ENCODE results near the gene DDC.

DDC gene

GRCh38 chr7:50455658-50456057 lies 109.5 kb downstream of the DDC start:
- H3K27ac ChIP-seq = no peak overlapping the region
- POLR2A ChIA-PET (ENCODE audit: low non-redundant PET) = no interaction called here
- TF ChIP-seq, protein P1, sequence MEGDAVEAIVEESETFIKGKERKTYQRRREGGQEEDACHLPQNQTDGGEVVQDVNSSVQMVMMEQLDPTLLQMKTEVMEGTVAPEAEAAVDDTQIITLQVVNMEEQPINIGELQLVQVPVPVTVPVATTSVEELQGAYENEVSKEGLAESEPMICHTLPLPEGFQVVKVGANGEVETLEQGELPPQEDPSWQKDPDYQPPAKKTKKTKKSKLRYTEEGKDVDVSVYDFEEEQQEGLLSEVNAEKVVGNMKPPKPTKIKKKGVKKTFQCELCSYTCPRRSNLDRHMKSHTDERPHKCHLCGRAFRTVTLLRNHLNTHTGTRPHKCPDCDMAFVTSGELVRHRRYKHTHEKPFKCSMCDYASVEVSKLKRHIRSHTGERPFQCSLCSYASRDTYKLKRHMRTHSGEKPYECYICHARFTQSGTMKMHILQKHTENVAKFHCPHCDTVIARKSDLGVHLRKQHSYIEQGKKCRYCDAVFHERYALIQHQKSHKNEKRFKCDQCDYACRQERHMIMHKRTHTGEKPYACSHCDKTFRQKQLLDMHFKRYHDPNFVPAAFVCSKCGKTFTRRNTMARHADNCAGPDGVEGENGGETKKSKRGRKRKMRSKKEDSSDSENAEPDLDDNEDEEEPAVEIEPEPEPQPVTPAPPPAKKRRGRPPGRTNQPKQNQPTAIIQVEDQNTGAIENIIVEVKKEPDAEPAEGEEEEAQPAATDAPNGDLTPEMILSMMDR (conservative IDR thresholded peaks at IDR 0.05; ENCODE audit: low read depth) = no peak
- DNase-seq (ENCODE audit: low spot score) = no peak
- CTCF ChIA-PET = interaction anchor here (0.5 to 1.0 kb wide), 3 partner anchors 251 to 915 kb away, joined by 3 to 5 read pairs (median 4); no protein-coding TSS in a partner anchor

DNA sequence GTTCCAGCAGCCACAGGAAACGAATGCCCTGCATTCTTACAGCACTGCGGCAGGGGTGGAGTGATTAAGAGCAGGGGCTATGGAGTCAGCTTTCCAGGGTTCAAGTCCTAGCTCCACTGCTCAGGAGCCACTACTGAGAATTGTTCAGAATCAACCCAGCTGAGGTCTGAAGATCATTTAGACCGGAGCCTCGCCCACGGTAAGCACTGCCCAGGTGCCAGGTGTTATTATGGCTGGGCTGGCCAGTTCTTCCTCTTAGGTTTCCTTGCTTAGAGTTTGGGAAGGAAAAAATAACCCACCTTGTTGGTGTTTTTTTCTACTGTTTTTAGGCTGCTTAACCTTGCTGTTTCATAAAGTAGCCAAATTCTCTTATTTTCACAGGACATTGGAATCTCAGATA lies 110.2 kb downstream of the DDC start:
- POLR2A ChIA-PET (ENCODE audit: low non-redundant PET) = no interaction called here
- CTCF ChIA-PET = interaction anchor here (1.0 kb wide), 1 partner anchor 363 kb away, joined by 4 read pairs; no protein-coding TSS in a partner anchor

DNA sequence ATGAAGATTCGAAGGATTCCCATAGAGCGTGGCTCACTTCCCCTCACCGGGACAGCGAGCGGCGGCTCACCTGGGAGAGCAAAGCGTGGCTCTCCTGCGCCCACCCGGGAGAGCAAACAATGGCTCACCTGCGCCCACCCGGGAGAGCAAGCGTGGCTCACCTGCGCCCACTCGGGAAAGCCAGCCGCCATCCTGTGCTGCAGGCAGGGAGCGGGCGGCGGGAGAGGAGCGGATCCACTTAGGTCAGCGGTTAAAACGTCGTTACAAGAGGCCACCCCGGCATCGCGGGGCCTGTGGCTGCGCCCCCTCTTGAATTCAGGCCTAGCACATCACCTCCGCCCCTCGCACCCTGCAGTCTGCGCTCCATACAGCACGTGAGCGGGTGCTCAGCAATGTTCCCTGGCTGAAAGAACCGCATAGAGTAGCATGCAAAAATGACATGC lies 114.6 kb downstream of the DDC start:
- CTCF ChIA-PET = no interaction called here

More for the DNA sequence above, 110.2 kb downstream of the DDC start:
- DNase-seq (ENCODE audit: low spot score) = no peak
- H3K27ac ChIP-seq = no peak overlapping the region
- TF ChIP-seq, protein P1 (conservative IDR thresholded peaks at IDR 0.05; ENCODE audit: low read depth) = no peak

DNA sequence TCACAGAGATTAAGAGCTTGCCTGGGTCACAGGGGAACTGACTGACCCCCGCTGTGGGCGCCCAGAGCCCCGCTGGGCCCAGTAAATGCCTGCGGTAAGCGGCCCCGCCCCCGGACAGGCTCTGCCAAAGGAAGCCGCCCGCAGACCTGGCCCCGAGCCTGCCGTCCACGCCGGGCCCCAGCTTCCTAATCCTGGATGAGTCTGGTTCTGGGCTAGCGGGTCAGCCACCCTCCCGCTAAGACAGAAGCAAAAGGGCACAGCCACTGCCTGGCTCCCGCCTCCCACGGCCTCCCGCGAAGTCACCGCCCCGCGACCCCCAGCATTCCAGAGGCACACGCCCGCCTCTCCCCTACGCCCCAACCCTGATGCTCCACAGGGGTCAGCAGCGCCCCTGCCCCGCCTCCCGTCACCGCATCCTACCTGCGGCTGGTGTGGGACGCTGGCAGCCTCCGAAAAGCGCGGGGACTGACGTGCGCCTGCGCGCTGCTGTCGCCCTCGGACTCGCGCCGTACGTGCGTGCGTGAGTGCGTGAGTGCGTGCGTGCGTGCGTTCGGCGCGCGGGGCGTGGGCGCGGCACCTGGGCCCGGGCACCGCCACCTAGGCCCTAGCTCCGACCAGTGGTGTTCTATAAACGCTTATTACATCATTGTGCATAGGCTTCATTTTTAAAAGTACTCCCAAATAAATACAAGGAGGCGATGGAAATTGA lies 115.2 kb downstream of the DDC start, which contains the start of gene FIGNL1:
Gene FIGNL1, minus strand, starts transcription at position 470 of the 709 bp plus-strand sequence. CDS start 3,063 bp downstream, outside the sequence.
- POLR2A ChIA-PET (ENCODE audit: low non-redundant PET) = interaction anchor here (1.0 kb wide), 1 partner anchor 85 kb away, joined by 4 read pairs; no protein-coding TSS in a partner anchor
- peak within 1 kb of the TSS; percentile 87 for H3K27ac ChIP-seq
- TF ChIP-seq, protein P1 (conservative IDR thresholded peaks at IDR 0.05; ENCODE audit: low read depth) = no peak
- peak; percentile 62 for DNase-seq (ENCODE audit: low spot score)
- CTCF ChIA-PET = interaction anchor here (0.6 kb wide), 1 partner anchor 29 kb away, joined by 5 read pairs; no protein-coding TSS in a partner anchor

More for the DNA sequence above, 114.6 kb downstream of the DDC start:
- POLR2A ChIA-PET (ENCODE audit: low non-redundant PET) = interaction anchor here (1.0 kb wide), 1 partner anchor 84 kb away, joined by 4 read pairs; no protein-coding TSS in a partner anchor
- TF ChIP-seq, protein P1 (conservative IDR thresholded peaks at IDR 0.05; ENCODE audit: low read depth) = no peak
- peak overlapping the region; percentile 87 for H3K27ac ChIP-seq
- no peak for DNase-seq (ENCODE audit: low spot score)

DNA sequence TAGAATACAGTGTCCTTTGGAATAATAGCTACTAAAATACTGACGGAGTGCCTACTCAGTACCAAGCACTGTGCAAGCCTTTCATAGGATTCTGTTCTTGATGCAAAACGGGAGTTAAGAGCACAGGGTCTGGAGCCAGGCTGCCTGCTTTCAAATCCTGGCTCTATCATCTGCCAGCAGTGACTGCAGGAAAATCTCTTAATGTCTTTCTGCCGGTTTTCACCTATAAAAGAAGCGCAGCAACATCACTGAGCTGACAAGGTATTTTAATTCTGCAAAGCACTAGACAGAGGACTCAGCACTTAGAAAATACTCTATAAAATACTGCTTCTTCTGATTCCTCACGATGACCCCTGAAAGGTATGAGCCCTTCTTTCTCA lies 115.7 kb downstream of the DDC start:
- no peak for DNase-seq (ENCODE audit: low spot score)
- TF ChIP-seq, protein P1 (conservative IDR thresholded peaks at IDR 0.05; ENCODE audit: low read depth) = no peak
- H3K27ac ChIP-seq = peak overlapping the region; percentile 87
- CTCF ChIA-PET = no interaction called here
- POLR2A ChIA-PET (ENCODE audit: low non-redundant PET) = no interaction called here

- ChIA-PET POLR2A (ENCODE audit: low non-redundant PET) (no interaction called here), CTCF (interaction anchor here (0.6 kb wide), 1 partner anchor 214 kb away, joined by 3 read pairs; no protein-coding TSS in a partner anchor)
- no peak for DNase-seq (ENCODE audit: low spot score)
- no peak overlapping the region for H3K27ac ChIP-seq
- TF ChIP-seq, protein P1 (conservative IDR thresholded peaks at IDR 0.05; ENCODE audit: low read depth) = no peak
Observed at GRCh38 chr7:50448823-50449222, 116.4 kb downstream of the DDC start.
